Hematopoietic multipotent progenitor cell treated with erythropoietin and hydrocortisone succinate and interleukin-3 and kit ligand, for 4 days (in vitro differentiated cells): ENCODE data around the gene NPTN.
A peak's percentile ranks its signal among the peaks of the same experiment; 100 is the strongest.
"Not testable (repeated sequence)": the region's sequence is repeated elsewhere in the genome, so short reads cannot be mapped to it uniquely, and the experiment has no call there.

Experiments used
- DNase-seq: peaks from one replicate; pipeline ENCODE4 v3.0.0-alpha.2; 2015

Gene NPTN

DNA sequence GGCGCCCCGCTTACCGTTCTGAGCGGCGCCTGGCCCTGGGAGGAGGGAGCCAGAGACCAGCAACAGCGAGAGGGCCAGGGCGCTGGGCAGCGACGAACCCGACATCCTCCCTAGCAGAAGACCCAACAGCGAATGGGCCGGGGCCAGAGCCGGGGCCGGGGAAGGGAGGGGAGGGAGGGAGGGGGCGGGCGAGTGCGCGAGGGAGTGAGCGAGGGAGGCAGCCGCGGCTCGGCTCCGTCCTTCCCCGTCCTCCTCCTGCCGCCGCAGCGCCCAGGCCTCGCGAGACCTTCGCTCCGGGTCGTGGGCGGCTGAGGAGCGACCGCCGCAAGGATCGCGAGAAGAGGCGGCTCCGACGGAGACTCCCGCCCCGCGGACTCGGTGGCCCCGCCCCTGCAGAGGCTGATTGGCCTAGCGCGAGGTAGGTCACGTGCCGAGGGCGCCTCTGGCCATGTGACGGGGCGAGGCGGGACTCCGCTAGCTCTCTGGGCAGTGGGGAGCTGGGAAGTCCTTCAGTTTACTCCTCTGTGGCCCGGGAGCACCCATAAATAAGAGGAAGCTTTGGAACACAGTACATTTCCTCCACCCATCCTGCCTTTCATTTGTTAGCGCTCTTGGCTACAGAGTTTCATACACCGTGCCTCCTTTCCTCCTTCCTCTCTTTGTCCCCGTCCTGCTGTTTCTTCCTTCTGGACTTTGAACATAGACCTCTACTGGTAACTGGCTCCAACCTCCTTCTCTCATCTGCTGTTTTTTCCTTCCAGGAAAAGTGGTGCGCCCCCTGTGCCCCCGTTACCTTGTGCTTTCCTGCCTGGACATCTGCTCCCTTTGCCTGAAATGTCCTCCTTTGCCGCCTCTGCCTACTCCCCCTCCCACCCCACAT, at the start of gene NPTN:
Gene NPTN, minus strand, starts transcription at position 279 of the 880 bp plus-strand sequence. Its CDS starts 174 bp downstream, at position 105.
- DNase-seq, result peak; percentile 99

DNA sequence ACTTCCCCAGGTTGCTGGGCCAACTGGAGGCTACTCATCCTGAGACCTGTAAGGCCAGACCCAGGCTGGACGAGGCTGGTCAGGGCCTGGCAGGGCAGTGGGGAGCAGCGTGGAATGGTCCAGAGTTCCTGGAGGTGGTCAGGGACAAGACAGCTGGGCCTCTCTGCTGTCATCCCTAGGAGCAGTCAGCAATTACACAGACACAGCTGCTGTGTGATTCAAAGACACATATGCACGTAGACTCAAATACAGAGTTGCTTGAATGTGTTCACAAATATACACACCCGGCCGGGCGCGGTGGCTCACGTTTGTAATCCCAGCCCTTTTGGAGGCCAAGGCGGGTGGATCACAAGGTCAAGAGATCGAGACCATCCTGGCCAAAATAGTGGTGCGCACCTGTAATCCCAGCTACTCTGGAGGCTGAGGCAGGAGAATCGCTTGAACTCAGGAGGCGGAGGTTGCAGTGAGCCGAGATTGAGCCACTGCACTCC, 49.5 kb upstream of the NPTN start:
- no peak for DNase-seq

DNA sequence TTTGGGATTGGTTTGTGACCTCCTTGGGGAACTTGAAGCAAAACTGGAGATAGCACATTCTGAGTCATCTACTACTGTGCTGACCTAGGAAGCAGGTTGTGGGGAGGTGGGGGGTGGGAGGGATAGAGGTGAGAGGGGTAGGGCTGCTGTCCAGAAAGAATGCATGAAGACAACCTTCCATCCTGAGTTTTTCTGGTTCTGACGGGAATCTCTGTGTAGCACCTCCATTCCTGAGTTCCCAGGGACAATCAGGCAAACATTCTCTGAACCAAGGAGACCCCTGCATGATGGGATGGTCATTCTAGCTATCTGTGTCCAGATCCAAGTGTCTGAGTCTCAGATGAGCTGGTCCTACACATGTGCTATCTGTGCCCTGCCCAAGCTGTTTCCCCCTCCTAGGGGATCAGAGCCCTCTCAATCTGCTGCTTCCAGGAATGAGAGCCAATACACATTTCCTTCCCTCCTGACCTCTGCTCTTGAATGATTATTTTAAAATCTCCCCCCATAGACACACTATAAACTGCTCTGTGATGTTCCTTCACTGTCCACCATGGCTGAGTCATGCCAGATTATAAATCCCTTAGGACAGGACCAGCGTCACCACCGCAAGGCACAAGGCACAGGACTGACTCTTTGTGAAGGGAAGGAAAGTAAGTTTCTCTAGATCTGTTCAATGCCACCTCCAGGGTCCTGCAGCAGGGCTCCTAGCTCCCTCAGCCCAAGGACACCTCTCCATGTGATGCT, 48.8 kb upstream of the NPTN start:
- no peak for DNase-seq

DNA sequence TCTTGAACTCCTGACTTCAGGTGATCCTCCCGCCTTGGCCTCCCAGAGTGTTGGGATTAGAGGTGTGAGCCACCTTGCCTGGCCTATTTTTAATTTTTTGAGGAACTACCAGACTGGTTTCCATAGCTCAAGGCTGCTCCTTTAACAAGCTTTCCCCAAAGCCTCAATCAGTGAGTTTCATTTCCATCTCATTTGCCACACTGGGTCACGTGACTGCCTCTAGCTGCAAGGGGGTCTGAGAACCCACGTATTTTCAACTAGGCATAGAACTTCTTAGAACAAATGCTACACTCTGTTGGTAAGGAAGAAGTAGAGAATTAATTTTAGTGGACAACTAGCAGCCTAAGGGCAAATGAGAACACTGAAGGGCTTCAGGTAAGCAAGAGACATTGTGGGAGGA, 47.9 kb upstream of the NPTN start:
- DNase-seq, result no peak

DNA sequence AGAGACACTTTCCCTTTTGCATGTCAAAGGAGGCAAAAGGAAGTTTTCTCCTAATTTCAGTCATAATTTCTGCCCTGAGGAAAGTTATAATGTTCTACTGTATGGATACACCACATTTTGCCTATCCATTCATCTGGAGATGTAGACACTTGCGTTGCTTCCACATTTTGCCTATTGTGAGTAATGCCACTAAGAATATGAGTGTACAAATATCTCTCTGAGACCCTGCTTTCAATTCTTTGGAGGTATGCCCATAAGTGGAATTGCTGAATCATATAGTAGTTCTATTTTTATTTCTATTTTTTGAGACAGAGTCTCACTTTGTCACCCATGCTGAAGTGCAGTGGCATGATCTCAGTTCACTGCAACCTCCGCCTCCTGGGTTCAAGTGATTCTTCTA, 47.4 kb upstream of the NPTN start:
- no peak for DNase-seq

DNA sequence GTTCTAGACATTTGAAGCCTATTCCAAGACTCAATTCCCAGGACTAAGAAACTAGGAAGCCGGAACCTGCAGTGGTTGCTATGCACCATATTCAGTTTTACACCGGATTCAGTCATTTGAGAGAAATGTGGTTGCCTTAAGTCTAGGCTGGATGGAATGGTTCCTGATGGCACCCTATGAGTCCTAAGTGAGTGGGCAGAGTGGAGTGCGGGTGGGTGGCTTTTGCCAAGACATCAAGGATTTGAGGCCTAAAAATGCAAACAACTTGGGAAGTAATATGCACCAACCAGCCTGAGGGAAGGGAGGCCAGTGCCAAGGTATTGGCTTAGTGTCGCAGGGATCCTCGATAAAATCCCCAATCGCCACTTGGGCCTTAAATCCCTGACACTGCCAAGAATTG, 46.8 kb upstream of the NPTN start:
- DNase-seq, result no peak

DNA sequence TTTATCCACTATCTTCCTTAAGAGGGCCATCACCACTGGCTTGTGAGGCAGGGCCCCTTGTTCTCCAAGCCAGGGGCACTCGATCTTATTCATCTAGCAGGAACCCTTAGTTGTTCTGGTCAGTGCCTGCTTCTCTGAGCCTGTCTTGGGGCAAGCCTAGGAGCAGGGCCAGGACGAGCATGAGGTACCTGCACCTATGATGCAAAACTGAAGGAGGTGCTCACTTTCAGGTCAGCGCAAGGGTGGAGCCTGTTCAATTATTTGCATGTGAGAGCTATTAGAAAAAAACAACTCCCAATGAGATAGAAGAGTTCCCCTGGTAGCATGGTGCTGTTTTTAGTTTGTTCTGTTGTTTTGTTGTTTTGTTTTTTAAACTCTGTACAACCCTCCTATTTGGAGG, 46.0 kb upstream of the NPTN start:
- DNase-seq, result no peak

DNA sequence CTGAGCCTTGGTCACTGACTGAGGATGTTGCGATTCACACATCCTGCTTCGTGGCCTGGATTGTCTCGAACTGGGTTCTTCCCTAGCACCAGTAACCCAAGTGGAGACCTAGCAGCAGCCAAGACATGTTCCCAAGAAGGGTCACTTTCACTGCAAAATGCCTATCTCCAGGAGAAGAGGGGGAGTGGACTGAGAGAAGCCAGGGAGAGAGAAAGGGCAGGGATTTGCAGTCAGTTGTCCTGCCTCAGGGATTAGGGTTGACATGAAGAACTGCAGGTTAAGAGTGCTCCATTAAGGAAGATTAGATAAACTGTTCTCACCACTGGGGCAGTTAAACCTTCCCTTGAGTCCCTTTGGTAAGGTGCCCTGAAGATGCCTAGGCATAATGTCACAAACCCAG, 45.3 kb upstream of the NPTN start:
- no peak for DNase-seq

DNA sequence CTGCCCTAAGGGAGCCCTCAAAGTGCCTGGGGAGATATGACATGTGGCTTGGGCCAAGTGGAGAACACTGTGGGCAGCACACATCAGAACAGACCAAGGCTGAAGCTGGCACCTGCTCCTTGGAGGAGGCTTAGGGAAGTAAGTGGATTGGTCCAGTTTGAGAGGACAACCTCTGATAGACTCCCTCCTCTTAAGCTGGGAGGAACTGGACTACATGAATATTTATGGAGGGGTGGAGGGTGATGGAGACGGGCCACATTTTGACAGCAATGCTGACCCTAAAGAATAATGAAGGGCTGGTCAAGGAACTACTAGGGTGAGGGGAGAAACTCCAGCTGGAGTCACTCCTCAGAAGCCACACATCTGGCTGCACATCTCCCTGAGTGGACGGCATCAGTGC, 44.5 kb upstream of the NPTN start:
- no peak for DNase-seq

DNA sequence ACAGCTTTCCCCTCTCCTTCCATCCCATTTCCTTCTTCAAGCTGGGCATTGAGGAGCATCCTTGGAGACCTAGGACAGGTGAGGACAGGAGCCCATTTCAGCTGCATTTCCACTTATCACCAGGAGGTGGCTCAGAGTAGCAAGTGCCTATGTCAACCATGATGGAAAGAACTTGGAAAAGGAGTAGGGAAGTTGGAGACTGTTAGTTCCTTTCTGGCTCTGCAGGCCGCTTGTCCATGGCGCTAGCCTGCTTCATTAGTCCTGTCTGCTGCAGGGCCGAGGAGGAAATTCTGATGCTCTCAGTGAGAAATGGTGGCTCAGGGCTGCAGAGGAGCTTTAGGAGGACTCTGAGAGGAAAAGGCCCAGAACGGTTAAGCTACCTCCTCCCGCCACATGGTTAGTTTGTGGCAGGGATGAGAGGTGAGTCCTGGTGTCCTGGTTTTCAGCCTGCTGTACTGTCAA, 44.0 kb upstream of the NPTN start:
- peak; percentile 61 for DNase-seq

DNA sequence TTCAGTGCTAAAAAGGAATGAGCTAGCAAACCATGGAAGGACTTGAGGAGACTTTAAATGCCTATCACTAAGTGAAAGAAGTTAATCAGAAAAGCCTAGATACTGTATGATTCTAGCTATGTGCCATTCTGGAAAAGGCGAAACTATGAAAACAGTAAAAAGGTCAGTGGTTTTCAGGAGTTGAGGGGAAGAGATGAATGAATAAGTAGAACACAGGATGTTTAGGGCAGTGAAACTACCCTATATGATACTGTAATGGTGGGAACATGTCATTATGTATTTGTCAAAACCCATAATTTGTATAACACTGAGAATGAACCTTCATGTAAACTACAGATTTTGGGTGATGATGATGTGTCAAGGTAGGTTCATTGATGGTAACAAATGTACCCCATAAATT, 41.4 kb upstream of the NPTN start:
- no peak for DNase-seq

DNA sequence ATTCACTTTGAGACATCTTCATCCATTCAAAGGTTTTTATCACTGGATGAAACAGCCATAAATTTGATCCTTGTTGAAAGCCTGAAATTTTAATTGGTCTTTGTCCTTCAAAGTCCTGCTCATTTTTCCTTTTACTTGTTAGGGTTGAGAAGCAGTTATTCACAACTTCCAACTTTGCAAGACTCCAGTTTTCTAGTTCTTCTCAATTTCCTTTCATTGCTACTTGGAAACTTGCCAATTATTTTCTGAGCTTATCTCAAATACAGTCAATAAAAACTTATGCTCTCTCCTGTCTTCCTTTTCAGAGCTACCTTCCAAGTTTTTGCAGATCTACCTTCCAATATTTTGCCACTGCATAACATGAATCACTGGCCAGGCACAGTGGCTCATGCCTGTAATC, 27.3 kb upstream of the NPTN start:
- DNase-seq, result peak; percentile 23

DNA sequence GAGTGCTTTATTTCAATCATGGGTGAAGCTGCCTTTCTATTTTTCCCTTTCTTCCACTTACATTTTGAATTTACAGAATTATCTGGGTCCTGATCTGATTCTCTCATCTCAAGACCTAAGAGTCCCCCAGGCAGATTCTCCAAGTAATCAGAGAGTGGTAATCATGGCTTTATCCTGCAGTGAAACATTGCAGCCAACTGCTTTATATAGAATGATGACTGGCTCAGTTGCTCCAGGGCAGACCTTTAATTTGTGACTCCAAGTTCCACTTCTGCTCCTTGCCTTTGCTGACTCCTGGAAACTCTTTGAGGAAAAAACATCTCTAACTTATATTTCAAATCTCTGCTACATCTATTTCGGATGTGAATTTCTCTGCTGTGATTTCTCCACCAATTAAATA, 25.5 kb upstream of the NPTN start:
- DNase-seq, result no peak

DNA sequence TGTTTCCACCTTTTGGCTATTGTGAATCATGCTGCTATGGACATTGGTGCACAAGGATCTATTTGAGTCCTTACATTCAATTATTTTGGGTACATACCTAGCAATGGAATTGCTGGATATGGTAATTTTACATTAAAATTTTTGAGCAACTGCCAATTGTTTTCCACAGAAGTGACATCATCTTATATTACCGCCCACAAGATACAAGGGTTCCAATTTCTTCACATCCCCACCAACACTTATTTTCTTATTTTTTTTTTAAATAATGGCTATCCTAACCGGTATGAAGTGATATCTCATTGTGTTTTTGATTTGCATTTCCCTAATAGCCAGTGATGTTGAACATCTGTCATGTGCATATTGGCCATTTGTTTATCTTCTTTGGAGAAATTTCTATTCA, 22.5 kb upstream of the NPTN start:
- DNase-seq, result no peak

DNA sequence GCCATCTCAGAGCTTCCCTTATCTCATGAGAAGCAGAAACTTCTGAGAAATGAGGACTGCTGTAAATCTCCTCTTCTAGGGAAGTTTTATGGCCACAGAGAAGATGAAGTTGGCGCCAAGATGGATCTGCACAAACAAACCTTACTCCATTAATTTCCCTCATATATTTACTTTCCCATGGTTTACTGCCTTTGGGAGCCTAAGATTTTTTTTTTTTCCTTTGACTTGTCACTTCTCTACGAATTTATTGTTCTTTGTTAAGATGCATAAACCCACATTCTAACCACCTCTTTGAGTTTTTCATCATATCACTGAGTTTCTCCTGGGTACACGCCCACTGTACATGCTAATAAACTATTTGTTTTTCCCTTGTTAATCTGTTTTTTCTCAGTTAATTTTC, 21.5 kb upstream of the NPTN start:
- DNase-seq, result no peak

DNA sequence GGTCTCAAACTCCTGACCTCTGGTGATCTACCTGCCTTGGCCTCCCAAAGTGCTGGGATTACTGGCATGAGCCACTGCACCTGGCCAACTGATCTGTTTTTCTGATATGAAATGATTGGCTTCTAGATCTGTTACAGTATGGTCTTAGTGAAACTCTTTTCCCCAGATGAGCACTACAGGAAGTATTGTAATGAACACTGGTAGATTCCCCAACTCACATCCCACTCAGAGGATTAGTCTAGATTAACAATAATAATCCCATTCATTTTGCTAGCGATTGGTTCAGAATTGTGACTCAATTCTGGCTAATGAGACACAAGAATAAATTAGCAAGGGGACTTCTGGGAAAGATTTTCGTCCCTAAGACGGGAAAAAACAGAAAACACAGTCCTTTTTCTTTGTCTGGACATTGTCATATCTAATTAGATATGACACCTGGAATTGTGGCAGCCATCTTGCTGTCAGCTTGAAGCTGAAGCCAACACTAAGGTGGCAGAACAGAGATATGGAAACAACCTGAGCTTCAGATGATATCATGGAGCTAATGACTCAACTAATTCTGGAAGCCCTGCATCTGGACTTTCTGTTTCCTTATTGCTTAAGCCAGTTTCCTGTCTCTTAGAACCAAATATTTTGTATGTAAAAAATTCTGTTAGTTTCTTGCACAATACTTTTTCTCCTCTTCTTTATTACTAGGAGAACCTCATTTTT, 17.4 kb upstream of the NPTN start:
- peak; percentile 65 for DNase-seq

DNA sequence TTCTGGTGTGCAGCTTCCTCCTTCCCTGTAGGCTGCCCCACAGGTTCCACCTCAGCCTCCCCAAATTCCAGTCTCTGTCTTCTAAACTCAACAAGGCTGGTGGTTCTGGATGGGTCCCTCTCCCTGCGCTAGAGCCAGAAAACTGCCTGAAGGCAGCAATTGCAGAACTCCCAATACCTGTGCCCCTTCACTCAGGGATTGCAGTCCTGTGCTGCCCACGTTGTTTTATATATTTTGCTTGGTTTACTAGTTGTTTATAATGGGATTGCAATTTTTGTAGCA, 14.8 kb upstream of the NPTN start:
- no peak for DNase-seq

DNA sequence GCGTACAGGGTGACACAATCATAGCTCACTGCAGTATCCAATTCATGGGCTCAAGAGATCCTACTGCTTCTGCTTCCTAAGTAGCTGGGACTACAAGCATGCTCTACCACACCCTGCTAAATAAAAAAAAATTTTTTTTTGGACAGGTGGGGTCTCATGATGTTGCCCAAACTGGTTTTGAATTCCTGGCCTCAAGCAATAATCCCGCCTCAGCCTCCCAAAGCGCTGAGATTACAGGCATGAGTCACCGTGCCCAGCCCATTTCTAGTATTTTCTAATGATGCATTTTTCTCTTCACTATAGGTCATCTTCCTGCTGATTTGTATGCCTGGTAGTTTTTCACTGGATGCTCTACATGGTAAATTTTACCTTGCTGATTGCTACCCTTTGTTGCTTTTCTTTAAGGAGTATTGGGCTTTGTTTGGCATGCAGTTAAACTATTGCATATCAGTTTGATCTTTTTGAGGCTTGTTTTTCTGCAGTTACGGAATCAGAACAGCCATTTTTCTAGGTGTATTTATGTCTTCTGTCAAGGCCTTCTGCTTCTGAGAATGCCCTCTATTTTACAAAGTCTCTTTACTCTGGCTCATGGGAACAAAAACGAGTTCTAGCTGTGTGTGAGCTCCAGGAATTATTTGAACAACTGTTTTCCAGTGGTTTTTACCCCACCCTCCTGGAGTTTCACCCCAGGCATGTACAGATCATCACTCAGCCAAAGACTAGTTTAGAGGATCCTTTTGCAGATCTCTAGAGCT, 14.2 kb upstream of the NPTN start:
- DNase-seq, result no peak

DNA sequence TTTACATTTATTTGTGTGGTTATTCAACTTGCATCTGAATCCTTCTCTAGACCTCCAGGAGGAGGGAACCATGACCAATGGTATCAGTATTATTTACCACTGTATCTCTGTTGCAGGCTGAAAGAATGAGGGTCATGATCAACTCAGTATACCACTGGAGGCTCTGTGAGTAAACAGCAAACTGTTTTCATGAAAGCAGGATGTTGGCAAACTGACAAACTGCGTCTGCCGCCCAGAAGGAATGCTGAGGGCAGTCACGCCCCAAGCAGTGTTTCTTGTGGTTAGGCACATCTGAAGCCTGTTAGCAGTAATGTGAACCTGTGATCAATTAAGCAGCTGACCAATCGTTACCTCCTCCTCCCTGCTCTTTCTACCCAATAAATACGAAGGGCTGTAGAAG, 6.3 kb upstream of the NPTN start:
- DNase-seq, result not testable (repeated sequence)

DNA sequence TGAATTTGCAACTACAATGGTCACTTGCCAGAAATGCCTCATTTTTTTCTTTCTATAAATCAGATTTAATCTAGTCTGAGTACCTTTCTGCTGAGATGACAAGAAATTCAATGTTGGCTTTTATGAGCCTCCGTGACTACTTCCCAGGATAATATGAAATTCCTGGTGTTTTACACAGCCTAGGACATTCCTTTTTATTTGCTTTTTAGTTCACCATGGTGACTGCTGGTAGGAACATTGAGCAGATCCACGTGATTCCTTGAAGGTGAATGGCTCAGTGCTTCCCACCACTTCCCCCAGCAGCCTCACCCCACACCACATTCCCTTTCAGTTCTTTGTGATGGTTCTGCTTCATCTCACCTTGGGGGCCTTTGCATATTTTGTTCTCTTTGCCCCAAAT, 4.3 kb upstream of the NPTN start:
- DNase-seq, result no peak

DNA sequence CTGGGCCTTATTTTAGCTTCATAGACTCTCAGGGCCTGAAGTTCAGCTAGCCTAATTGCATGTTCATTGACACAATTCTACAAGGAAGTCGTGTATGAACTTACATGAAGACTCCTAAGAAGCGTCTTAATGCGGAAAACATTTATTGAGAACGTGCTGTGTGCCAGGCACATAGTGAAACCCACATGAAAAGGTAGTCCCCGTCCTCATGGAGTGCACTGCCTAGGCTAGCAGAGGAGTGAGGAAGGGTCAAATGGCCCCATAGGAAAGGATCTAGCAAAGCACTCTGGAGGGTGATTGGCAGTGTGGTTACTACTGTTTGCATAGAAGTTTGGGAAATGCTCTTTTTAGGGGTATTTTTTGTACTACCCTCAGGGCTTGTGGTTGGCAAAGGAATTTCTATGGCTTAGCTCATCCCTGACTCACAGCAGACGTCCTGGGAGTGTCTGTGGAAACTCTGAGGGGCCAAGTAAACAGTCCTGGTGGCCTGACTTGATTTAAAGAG, 854 bp upstream of the NPTN start:
- DNase-seq, result no peak

DNA sequence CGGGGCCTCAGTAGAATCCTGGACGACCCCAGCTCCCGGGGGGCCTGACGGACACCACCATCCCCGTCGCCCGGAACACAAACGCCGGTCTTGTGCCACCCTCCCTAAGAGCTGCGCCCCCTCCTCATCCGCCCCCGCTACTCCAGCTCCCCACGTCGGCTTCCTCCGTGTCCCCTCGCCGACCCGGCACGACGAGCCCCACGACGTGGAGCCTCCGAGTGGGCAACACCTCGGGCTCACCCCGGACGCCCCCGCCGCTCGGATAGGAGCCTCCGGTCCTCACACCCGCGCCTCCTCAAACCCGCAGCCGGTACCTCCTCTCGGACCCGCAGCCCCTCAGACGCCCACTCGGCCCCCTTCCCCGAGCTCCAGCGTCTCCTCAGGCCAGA, 525 bp downstream of the NPTN start:
- DNase-seq, result no peak
